Keratinocyte (primary cell): ENCODE data around the gene KIZ.

Source experiments
- EZH2 ChIP-seq: IDR thresholded peaks from one replicate; pipeline ENCODE4 v1.6.1; 2012; ENCODE audit warnings: inconsistent platforms, mild to moderate bottlenecking, low read length, moderate library complexity
- TF ChIP-seq, protein P1 (sequence below), 3 experiments: IDR thresholded peaks in 1 of 3; conservative IDR thresholded peaks in 1 of 3; optimal IDR thresholded peaks in 1 of 3; 2 replicates in 2 of 3; 3 replicates in 1 of 3; pipeline versions ENCODE3 to v1.5.1; 2011; ENCODE audit warnings: low read length in 3 of 3, mild to moderate bottlenecking in 3 of 3, moderate library complexity in 2 of 3, control low read depth in 1 of 3, inconsistent platforms in 1 of 3; ENCODE audit not compliant: insufficient read depth in 2 of 3; ENCODE audit errors: extremely low read depth in 1 of 3

- TF ChIP-seq, protein P1, sequence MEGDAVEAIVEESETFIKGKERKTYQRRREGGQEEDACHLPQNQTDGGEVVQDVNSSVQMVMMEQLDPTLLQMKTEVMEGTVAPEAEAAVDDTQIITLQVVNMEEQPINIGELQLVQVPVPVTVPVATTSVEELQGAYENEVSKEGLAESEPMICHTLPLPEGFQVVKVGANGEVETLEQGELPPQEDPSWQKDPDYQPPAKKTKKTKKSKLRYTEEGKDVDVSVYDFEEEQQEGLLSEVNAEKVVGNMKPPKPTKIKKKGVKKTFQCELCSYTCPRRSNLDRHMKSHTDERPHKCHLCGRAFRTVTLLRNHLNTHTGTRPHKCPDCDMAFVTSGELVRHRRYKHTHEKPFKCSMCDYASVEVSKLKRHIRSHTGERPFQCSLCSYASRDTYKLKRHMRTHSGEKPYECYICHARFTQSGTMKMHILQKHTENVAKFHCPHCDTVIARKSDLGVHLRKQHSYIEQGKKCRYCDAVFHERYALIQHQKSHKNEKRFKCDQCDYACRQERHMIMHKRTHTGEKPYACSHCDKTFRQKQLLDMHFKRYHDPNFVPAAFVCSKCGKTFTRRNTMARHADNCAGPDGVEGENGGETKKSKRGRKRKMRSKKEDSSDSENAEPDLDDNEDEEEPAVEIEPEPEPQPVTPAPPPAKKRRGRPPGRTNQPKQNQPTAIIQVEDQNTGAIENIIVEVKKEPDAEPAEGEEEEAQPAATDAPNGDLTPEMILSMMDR (optimal IDR thresholded peaks at IDR 0.05 in 1 of 3, IDR thresholded peaks at IDR 0.05 in 1 of 3, conservative IDR thresholded peaks at IDR 0.05 in 1 of 3; ENCODE audit: extremely low read depth in 1 of 3, insufficient read depth in 2 of 3, low read length in 3 of 3) = no peak
- TF ChIP-seq EZH2 = no peak
Measured at GRCh38 chr20:21238818-21239536, 113.1 kb downstream of the KIZ start.
